Measurements from ENCODE around the gene PXT1. TPM values are rescaled to one million over a fixed set of nuclear protein-coding genes. Genes with fewer than 3 reads are reported as not detected.

PXT1 gene
- total RNA-seq, 6 donors from 2014 or later, result 0.09 to 0.15 TPM; not detected in 4

GRCh38 chr6:36445621-36446020, 3.0 kb upstream of the PXT1 start:
- no peaks in the 10 kb centered on the region for H3K9me3 ChIP-seq
- peaks cover 29 to 38% (median 34%) of the 10 kb centered on the region in 4 donors for H3K4me1 ChIP-seq
- no peaks in the 10 kb centered on the region for H3K27me3 ChIP-seq
- no peak for ATAC-seq (ENCODE audit: low FRiP score in 2 of 2)
- no peak for TF ChIP-seq POLR2A (IDR thresholded peaks at IDR 0.05)
- TF ChIP-seq POLR2AphosphoS5 (IDR thresholded peaks at IDR 0.05), result no peak
- TF ChIP-seq CTCF (IDR thresholded peaks at IDR 0.05), result no peak
- no peak for TF ChIP-seq EP300 (IDR thresholded peaks at IDR 0.05)
- peak overlapping the region in 1 of 4 donors; percentile 55 for H3K27ac ChIP-seq
- DNase-seq, result no peak
- H3K36me3 ChIP-seq, result peaks cover 0 to 11% (median 3%) of the 10 kb centered on the region in 4 donors
- no peak overlapping the region for H3K4me3 ChIP-seq

GRCh38 chr6:36444470-36444869, 1.8 kb upstream of the PXT1 start:
- Histone ChIP-seq H3K9me3 (no peaks in the 10 kb centered on the region), H3K27ac (peak overlapping the region; percentile 5 to 99 (median 98)), H3K36me3 (peaks cover 0 to 11% (median 3%) of the 10 kb centered on the region in 4 donors), H3K4me1 (peaks cover 29 to 38% (median 34%) of the 10 kb centered on the region in 4 donors), H3K4me3 (peak overlapping the region in 3 of 4 donors; percentile 75 to 95 (median 89)), H3K27me3 (no peaks in the 10 kb centered on the region)
- TF ChIP-seq EP300 (IDR thresholded peaks at IDR 0.05) (no peak), POLR2AphosphoS5 (IDR thresholded peaks at IDR 0.05) (no peak), CTCF (IDR thresholded peaks at IDR 0.05) (no peak), POLR2A (IDR thresholded peaks at IDR 0.05) (no peak)
- DNase-seq (no peak), ATAC-seq (ENCODE audit: low FRiP score in 2 of 2) (no peak)
- 43 to 66% methylated on average over 3 of the region's 3 CpGs for WGBS, 2 donors

GRCh38 chr6:36443471-36444428, 1.1 kb upstream of the PXT1 start:
- ATAC-seq (ENCODE audit: low FRiP score in 2 of 2), result no peak

GRCh38 chr6:36442103-36442670, 467 bp downstream of the PXT1 start:
- no peaks in the 10 kb centered on the region for H3K36me3 ChIP-seq
- ATAC-seq (ENCODE audit: low FRiP score in 2 of 2) (no peak), DNase-seq (no peak)
- WGBS, 2 donors, result 54 to 59% methylated on average over 12 of the region's 12 CpGs
- TF ChIP-seq POLR2A (IDR thresholded peaks at IDR 0.05) (no peak), EP300 (IDR thresholded peaks at IDR 0.05) (no peak), CTCF (IDR thresholded peaks at IDR 0.05) (no peak), POLR2AphosphoS5 (IDR thresholded peaks at IDR 0.05) (no peak)
- peak overlapping the region; percentile 93 to 99 (median 98) for H3K27ac ChIP-seq
- peak overlapping the region; percentile 31 to 95 (median 82) for H3K4me3 ChIP-seq
- peaks cover 29 to 38% (median 34%) of the 10 kb centered on the region in 4 donors for H3K4me1 ChIP-seq
- H3K9me3 ChIP-seq, result no peaks in the 10 kb centered on the region
- no peaks in the 10 kb centered on the region for H3K27me3 ChIP-seq

More at GRCh38 chr6:36443471-36444428, 1.1 kb upstream of the PXT1 start:
- peak overlapping the region; percentile 71 to 95 (median 82) for H3K4me3 ChIP-seq
- no peak for DNase-seq
- peak overlapping the region; percentile 93 to 99 (median 98) for H3K27ac ChIP-seq
- peaks cover 0 to 4% (median 1%) of the 10 kb centered on the region in 4 donors for H3K36me3 ChIP-seq
- WGBS, 2 donors, result 3 to 5% methylated on average over 18 of the region's 18 CpGs
- no peaks in the 10 kb centered on the region for H3K27me3 ChIP-seq
- peaks cover 29 to 38% (median 34%) of the 10 kb centered on the region in 4 donors for H3K4me1 ChIP-seq
- H3K9me3 ChIP-seq, result no peaks in the 10 kb centered on the region
- no peak for TF ChIP-seq EP300 (IDR thresholded peaks at IDR 0.05)
- TF ChIP-seq POLR2A (IDR thresholded peaks at IDR 0.05), result no peak

GRCh38 chr6:36441307-36441894, 1.3 kb downstream of the PXT1 start:
- H3K4me1 ChIP-seq, result peaks cover 29 to 38% (median 34%) of the 10 kb centered on the region in 4 donors

More at GRCh38 chr6:36441307-36441894, 1.3 kb downstream of the PXT1 start:
- WGBS, 2 donors, result 21 to 30% methylated on average over 7 to 8 of the region's 8 CpGs
- DNase-seq (peak in 1 of 2 donors; percentile 98), ATAC-seq (ENCODE audit: low FRiP score in 2 of 2) (peak; percentile 93 to 94)
- no peaks in the 10 kb centered on the region for H3K27me3 ChIP-seq
- H3K4me3 ChIP-seq, result no peak overlapping the region
- no peaks in the 10 kb centered on the region for H3K36me3 ChIP-seq
- peak overlapping the region; percentile 93 to 99 (median 98) for H3K27ac ChIP-seq
- TF ChIP-seq POLR2A (IDR thresholded peaks at IDR 0.05) (peak in 2 of 4 donors; percentile 39 to 74), POLR2AphosphoS5 (IDR thresholded peaks at IDR 0.05) (peak; percentile 96 to 98), EP300 (IDR thresholded peaks at IDR 0.05) (peak in 2 of 4 donors; percentile 26 to 93), CTCF (IDR thresholded peaks at IDR 0.05) (no peak)
- H3K9me3 ChIP-seq, result no peaks in the 10 kb centered on the region

Data from upper lobe of left lung (tissue), 6 donors.